Measurements from ENCODE around the gene NRXN3.

NRXN3 gene

DNA sequence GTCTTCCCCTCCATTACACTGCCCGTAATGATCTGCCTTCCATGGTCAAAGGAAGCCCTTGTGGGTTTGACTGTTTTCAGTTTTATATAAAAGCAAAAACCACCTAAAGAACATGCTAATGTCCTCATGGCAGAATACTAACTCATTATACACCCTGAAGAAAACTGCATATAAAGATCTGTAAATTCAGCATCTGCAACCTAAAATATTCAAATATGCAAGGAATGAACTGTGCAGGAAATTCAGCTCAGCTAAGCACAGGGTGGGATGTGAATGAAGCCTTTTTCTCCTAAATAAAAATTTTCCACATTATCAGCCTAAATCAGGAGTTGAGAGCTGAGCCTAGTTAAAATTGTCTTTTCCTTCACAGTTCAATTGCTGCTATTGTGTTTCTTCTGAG lies 128.1 kb downstream of the NRXN3 start:
- TF ChIP-seq, protein P1, sequence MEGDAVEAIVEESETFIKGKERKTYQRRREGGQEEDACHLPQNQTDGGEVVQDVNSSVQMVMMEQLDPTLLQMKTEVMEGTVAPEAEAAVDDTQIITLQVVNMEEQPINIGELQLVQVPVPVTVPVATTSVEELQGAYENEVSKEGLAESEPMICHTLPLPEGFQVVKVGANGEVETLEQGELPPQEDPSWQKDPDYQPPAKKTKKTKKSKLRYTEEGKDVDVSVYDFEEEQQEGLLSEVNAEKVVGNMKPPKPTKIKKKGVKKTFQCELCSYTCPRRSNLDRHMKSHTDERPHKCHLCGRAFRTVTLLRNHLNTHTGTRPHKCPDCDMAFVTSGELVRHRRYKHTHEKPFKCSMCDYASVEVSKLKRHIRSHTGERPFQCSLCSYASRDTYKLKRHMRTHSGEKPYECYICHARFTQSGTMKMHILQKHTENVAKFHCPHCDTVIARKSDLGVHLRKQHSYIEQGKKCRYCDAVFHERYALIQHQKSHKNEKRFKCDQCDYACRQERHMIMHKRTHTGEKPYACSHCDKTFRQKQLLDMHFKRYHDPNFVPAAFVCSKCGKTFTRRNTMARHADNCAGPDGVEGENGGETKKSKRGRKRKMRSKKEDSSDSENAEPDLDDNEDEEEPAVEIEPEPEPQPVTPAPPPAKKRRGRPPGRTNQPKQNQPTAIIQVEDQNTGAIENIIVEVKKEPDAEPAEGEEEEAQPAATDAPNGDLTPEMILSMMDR (IDR thresholded peaks at IDR 0.05; ENCODE audit: unreplicated experiment in 3 of 3), result no peak
- H3K27me3 Mint-ChIP-seq (ENCODE audit: low read depth), result peaks cover 4% of the 10 kb centered on the region
- no peaks in the 10 kb centered on the region for H3K36me3 Mint-ChIP-seq (ENCODE audit: low read depth)
- no peaks in the 10 kb centered on the region for H3K4me1 Mint-ChIP-seq
- H3K9me3 Mint-ChIP-seq, result no peaks in the 10 kb centered on the region
- H3K4me3 Mint-ChIP-seq, result no peak overlapping the region
- no peak overlapping the region for H3K27ac Mint-ChIP-seq

DNA sequence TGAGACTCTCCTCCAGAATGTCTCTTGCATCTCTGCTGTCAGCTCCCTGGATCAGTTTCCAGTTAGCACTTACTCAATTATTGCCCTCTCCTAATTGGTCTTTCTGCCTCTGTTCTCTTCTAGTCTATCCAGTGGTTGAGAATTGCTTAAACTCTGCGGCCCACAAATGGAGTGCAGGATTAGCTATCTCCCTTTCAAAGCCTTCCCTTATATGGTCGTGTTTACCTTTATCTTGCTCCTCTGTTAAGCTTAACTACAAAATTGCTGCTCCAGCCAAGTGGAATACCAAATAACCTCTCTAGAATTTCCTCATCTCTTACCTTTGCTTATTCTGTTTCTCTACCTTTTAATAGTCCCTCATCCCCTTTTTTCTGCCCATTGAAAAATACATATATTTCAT lies 132.7 kb downstream of the NRXN3 start:
- Mint-ChIP-seq H3K36me3 (ENCODE audit: low read depth) (no peaks in the 10 kb centered on the region), H3K27ac (no peak overlapping the region), H3K4me3 (no peak overlapping the region), H3K4me1 (no peaks in the 10 kb centered on the region), H3K9me3 (no peaks in the 10 kb centered on the region), H3K27me3 (ENCODE audit: low read depth) (peaks cover 4% of the 10 kb centered on the region)
- TF ChIP-seq, protein P1 (IDR thresholded peaks at IDR 0.05; ENCODE audit: unreplicated experiment in 3 of 3), result no peak

DNA sequence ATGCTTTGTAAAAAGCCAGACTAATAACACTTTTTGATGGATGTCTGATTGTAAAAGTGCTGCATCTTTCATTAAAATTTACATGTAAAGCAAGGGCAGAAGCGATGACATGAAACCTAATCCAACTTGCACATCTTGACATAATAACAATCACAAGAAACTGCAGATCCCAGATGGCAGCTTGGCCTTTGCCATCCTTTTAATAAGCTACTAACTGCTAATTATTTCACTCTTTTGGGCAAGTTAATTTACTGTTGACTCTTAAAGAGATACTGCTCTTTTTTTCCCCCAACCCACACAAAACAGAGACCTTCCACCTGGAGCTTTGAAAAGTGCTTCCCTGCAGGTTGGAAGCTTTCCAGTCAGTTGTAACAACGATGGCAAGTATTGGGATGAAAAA lies 137.5 kb downstream of the NRXN3 start:
- Mint-ChIP-seq H3K4me1 (peaks cover 30% of the 10 kb centered on the region), H3K27ac (no peak overlapping the region), H3K9me3 (no peaks in the 10 kb centered on the region), H3K27me3 (ENCODE audit: low read depth) (no peaks in the 10 kb centered on the region), H3K36me3 (ENCODE audit: low read depth) (no peaks in the 10 kb centered on the region), H3K4me3 (no peak overlapping the region)
- TF ChIP-seq, protein P1 (IDR thresholded peaks at IDR 0.05; ENCODE audit: unreplicated experiment in 3 of 3), result no peak

DNA sequence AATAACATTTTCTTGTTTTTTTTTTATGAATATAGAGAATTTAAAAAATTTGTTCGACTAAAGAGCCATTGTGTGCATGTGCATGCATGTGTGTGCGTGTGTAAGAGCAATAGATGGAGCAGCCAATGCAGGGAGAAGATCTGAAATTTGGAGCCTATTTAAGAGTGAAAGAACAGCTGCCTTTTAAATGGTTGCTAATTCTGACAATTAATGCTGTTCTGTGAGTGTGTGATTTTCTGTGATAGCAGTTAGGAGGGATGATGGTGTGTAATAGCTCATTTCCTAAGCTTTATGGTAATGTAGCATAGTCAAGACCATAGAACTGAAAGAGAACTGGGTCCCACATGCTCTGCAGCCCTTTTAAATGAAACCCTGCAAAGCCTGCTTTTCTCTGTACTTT lies 137.9 kb downstream of the NRXN3 start:
- Mint-ChIP-seq H3K9me3 (no peaks in the 10 kb centered on the region), H3K4me1 (peaks cover 34% of the 10 kb centered on the region), H3K4me3 (no peak overlapping the region), H3K27ac (peak overlapping the region in 1 of 3 experiments; percentile 31), H3K36me3 (ENCODE audit: low read depth) (no peaks in the 10 kb centered on the region), H3K27me3 (ENCODE audit: low read depth) (no peaks in the 10 kb centered on the region)
- TF ChIP-seq, protein P1 (IDR thresholded peaks at IDR 0.05; ENCODE audit: unreplicated experiment in 3 of 3), result no peak

DNA sequence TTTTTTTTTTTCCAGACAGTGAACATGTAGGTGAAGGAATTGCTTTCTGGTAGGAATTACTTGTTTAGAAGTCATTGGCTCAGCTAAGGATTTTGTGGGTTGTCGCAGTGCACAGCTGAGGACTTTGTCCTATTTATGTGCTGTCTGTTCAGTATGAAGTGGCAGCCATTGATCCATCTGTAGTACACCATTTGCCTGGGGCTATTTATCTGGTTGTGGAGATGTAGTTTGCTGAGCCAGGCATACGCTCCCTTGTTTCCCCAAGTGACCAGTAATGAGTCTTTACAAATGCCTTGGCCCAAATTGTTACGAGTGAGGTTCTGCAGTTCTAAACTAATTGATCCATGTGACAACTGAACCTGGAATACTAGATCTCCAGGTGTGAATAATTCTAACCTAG lies 140.1 kb downstream of the NRXN3 start:
- Mint-ChIP-seq H3K36me3 (ENCODE audit: low read depth) (no peaks in the 10 kb centered on the region), H3K4me3 (no peak overlapping the region), H3K4me1 (peaks cover 37% of the 10 kb centered on the region), H3K27ac (no peak overlapping the region), H3K27me3 (ENCODE audit: low read depth) (no peaks in the 10 kb centered on the region), H3K9me3 (no peaks in the 10 kb centered on the region)
- TF ChIP-seq, protein P1 (IDR thresholded peaks at IDR 0.05; ENCODE audit: unreplicated experiment in 3 of 3), result no peak

DNA sequence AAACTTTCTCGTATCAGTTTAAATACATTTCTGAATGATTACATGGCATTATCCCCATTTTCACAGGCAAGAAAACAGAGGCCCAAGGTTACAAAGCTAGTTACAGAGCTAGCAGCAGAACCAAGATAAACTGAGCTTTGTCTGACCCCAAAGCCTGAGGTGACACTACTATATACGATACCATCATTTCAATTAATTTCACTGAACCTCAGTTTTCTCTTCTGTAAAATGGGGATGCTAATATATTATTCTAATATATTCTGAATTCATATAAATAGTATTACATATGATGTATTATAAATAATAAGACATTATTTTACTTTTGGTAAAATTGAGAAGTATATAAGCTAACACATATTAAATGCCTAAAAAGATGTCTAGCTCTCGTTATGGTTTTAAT lies 143.3 kb downstream of the NRXN3 start:
- TF ChIP-seq, protein P1 (IDR thresholded peaks at IDR 0.05; ENCODE audit: unreplicated experiment in 3 of 3), result no peak
- Mint-ChIP-seq H3K4me3 (no peak overlapping the region), H3K36me3 (ENCODE audit: low read depth) (no peaks in the 10 kb centered on the region), H3K4me1 (peaks cover 50% of the 10 kb centered on the region), H3K27me3 (ENCODE audit: low read depth) (no peaks in the 10 kb centered on the region), H3K9me3 (no peaks in the 10 kb centered on the region), H3K27ac (peak overlapping the region in 2 of 3 experiments; percentile 8 to 15)
